NCI-H2029 (cell line): ENCODE measurements around the gene NRG3.

Source experiments
- DNase-seq: peaks from one replicate; lab custom pipeline; 2025; lab: John Stamatoyannopoulos, UW

NRG3 gene

DNA sequence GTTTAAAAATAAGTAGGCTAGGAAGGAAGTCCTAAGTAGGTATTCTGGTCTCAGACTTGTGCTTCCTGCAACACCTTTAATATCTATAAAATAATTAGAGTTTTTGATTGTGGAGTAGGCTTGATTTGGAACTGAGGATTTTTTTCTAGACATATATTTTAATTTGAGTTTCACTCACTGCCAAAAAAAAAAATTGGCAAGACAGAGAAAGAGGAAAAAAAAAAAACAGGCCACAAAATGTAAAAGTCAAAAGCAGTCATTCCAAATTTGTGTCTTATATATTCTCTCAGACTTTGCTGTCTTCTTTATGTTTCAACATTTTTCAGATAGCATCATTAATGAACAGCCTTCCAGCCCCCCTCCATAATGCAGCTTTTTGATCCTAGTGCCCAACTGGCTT, 346.1 kb downstream of the NRG3 start:
- no peak for DNase-seq

DNA sequence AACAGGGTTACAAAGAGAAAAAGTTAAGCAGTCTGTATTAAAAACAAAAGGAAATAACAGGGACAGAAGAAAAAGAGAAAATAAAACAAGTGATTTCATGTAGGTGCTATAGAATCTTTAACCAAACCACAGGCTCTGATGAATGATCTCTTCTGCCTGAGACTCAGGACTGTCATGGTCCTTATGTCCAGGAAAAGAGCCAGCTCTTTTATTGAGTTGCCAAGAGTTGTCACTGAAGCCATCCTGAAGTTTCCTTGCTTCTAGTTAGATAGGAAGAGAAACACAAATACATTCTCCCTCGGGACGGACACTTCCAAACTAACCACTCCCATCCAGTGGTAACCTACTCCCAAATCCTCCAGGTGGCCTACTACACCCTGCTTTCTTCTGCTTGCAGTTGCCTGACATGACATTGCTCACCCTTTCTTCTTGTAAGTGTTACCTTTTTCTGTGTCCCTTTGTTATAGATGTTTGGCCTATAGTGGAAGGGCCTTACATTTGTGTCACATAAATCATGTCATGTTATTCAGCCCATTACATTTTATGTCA, 346.7 kb downstream of the NRG3 start:
- no peak for DNase-seq

- DNase-seq = no peak
Measured at GRCh38 chr10:82228701-82229100, 353.7 kb downstream of the NRG3 start.

GRCh38 chr10:82234173-82234572, 359.2 kb downstream of the NRG3 start:
- no peak for DNase-seq

DNA sequence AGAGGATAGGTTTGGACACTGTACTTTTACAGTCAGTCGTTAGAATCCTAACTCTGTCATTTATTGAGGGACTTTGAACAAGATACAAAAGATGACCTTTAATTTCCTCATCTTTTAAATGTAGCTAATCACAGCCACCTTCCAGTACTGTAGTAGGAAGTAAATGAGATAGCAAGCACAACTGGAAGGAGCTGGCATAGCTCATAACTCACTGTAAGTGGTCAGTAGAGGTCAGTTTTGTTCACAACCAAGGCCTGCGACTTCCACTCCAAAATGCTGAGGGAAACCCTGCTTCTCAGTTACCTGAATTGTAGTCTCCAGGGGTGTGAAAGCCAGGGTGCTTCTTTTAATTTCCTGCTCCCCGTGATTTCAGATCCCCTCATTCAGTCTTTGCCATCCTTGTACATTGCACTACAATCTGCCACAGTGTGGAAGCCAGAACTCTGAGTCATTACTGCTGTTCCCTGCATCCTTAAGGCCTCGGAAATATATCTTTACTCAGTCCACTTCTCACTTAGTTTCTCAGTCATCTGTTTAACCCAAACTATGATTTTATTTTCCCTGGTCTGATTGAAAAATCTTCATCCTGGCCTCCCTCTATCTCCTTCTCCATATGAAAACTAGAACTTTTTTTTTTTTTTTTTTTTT, 361.2 kb downstream of the NRG3 start:
- no peak for DNase-seq

GRCh38 chr10:82238291-82238690, 363.3 kb downstream of the NRG3 start:
- DNase-seq = no peak

DNA sequence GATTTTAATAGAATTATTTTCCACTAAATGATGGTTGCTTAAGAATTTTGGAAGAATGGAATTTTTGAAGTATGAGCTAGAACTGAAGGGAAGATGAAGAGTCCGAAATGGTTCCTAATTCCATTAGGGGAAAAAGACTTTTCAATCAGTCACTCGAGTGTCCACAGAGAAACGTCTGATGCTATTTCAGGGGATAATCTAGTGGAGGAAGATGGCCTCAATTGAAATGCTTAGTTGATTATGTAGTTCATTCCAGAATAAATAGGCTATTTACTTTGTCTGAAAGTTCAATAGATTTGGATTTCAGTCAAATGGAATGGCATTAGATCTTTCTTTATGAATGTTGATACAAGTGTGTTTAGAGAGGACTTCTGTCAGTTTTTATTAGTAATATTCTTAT, 365.4 kb downstream of the NRG3 start:
- no peak for DNase-seq

GRCh38 chr10:82242778-82243177, 367.8 kb downstream of the NRG3 start:
- DNase-seq = no peak

GRCh38 chr10:82245157-82245556, 370.2 kb downstream of the NRG3 start:
- DNase-seq = no peak

GRCh38 chr10:82245906-82246560, 371.0 kb downstream of the NRG3 start:
- no peak for DNase-seq

GRCh38 chr10:82249141-82249540, 374.1 kb downstream of the NRG3 start:
- no peak for DNase-seq

GRCh38 chr10:82251222-82251906, 376.4 kb downstream of the NRG3 start:
- DNase-seq = no peak

DNA sequence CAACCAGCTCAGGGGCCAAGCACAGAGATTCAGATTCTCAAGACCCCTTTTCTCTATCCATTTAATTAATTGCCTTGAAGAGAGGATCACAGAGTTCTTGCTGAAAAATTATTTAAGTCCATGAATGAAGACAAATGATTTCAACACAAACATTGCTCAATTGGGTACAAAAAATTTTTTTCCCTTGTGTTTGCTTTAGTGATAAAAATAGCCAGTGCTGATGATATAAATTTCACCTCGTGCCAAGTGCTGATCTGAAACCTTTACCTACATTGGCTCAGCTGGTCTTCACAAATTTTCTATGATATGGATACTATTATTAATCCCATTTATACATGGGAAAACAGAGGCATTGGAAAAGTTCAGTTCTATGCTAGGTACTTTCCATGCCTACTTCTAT, 377.1 kb downstream of the NRG3 start:
- no peak for DNase-seq

DNA sequence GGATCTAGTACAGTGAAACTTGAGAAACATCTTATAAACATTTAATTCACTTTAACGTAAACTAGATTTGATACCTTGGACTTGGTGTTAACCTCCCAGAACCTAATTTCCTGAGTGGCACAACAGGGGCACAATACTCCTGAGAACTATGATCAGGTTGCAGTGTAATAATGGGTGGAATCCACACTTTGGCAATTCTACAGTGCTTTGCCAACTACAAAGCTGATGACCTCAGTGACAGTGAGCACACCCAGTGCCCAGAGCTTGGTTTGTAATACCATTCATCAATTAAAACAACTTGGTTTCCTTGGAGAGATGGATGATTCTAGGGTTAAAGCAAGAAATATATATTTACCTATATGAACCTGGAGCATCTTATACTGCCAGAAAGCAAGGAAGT, 379.2 kb downstream of the NRG3 start:
- DNase-seq = no peak

- no peak for DNase-seq
Measured at GRCh38 chr10:82256275-82256674, 381.3 kb downstream of the NRG3 start.

- DNase-seq = no peak
Measured at GRCh38 chr10:82266438-82266837, 391.4 kb downstream of the NRG3 start.

DNA sequence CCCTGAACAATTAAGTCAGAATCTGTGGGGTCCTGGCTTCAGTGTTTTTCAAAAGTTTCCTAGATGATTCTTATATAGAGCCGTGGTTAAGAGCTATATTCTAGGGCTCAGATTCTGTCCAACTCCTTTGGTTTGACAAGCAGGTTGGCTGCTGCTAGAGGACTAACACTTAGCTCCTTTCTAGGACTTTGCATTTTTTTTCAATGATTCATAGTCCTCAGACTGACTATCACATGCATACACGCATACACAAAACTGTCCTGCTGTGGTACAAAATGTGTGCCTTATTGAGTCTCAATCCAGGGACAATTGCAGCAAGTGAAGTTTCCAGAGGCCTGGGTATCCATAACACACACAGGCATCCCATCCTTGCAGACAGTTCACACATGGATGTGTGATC, 392.0 kb downstream of the NRG3 start:
- DNase-seq = no peak

DNA sequence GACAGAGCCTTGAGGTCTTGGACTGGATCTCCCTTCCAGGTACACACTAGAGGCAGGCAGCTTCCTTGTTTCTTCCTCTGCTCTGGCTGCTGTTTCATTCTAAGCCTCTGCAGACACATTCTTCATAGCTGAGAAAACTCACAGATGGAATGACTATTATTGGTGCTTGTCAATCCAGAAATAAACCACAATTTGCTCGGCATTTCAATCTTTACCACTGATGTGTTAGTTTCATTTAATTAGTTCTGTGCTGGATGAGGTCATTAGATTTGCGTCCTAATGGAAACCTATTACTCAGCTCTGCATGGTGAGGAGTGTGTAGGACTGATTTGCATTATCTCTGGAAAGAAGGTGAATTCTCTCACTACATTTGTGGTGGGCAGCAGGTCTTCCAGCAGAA, 392.5 kb downstream of the NRG3 start:
- no peak for DNase-seq

DNA sequence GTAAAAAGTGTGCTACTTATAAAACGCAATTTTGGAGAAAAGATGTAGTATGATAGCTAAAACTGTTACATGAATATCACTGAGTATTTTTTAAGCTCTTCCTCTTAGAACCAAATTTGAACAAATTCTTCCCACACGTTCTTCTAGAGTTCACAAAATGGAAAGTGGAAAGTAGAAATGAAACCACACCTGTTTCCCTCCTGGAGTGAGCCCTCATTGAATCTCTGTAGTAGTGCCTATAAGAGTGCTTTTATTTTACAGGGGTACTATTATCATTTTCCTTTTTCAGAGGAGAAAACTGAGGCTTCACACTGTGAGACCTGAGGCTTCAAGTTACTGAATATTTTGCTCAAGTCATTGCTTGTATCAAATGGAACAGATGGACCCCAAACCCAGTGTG, 393.0 kb downstream of the NRG3 start:
- no peak for DNase-seq

DNA sequence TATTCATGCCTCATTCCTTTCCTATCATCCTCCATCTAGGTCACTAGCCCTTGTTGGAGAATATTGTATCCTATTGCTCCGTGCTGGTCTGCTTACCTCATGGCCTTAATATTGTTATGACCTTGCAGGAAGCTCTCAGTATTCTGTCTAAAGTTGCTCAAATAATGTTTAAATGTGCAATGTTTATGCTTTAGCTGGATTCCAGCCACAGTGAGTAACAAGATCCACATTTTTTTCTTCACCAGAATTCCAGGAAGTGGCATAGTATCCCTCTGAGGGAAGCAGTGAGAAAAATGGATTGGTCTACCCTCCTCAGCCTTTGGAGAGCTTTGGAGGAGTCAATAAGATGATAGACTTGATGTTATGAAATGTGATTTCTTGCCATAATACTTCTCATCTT, 402.6 kb downstream of the NRG3 start:
- no peak for DNase-seq

DNA sequence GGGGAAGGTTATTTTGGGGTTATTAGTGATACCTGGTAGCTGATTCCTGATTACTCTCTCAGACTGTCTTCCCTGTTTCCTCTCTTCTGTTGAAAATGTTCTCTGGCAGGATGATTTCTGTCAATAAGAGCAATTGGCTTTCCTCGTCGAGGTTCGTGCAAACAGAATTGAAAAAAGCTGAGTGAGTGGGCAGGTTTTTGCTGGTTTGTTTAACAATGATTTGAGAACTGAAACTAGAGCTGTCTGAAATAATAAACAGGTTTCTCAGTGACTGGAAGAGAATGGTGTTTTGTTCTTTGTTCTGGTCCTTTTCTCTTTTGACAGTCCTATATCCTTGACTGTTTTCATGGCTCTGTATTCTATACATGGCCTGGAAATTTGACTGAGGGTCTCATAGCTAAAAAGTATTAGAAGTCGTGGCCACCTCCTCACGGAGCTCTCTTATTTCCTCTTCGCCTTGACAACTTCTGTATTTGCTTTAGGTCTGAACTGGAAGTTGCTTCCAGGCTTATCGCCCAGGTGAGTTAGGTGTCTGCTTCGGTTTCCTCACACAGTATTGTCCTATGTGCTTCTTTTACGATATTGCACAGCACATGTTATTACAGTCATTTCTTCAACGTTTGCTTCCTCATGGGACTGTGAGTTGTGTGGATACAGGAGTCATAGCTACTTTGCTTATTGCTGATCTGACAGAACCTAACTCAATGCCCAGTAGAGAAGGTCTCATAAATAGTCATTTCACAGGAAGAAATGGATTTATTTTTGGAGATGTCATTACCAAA, 403.6 kb downstream of the NRG3 start:
- no peak for DNase-seq

DNA sequence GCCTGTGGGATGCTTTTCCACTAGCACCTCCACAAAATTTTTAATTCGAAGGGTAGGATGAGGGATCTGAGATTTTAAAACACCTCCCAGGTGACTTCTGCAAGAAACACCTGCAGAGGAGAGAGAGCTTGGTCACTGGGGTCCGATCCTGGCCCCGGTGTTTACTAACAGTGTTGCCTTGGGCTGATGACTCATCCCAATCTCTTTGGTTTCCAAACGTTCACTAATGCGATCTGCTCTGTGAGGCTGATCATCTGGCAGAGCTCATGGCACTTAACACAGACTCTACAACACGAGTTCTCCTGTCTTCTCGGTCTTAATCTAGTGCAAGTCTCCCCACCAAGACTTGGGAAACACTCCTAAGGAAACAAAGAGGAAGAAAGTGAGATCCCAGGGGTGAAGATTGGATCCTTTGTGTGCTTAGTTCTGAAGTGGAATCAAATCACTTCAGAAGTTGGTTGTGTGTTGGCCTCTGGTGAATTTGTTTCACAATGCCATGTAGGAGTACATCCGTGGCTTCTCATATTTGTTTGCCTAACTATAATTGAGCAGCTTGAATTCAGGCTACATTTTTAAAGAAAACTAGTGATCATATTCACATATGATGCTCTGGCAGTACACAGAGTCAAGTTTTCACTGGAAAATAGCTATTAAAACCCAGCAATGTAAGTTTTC, 407.9 kb downstream of the NRG3 start:
- DNase-seq = no peak
